ENCODE data around the gene CLEC4G. TPM values are rescaled to one million over a fixed set of nuclear protein-coding genes. Genes with fewer than 3 reads are reported as not detected.

CLEC4G gene
- total and polyA plus RNA-seq, 9 of the 15 experiments (the other 6 are each of a cell fraction or from before 2014, with no cell fraction given) = not detected

- TF ChIP-seq ZNF398 (CRISPR knock-in tag; IDR thresholded peaks at IDR 0.05) (no peak), ZNF174 (CRISPR knock-in tag; IDR thresholded peaks at IDR 0.05) (no peak), CCAR2 (IDR thresholded peaks at IDR 0.05; ENCODE audit: low read depth, low read length) (no peak), NFE2 (IDR thresholded peaks at IDR 0.05; ENCODE audit: low read depth) (no peak), NR2C1 (IDR thresholded peaks at IDR 0.05) (no peak), NR2C1 (tag; IDR thresholded peaks at IDR 0.05) (no peak), ZMIZ1 (IDR thresholded peaks at IDR 0.05; ENCODE audit: low read depth in 2 of 2, low read length in 2 of 2) (no peak), ZNF23 (CRISPR knock-in tag; IDR thresholded peaks at IDR 0.05) (no peak), NELFE (IDR thresholded peaks at IDR 0.05; ENCODE audit: insufficient read depth, insufficient read length) (no peak)
Measured at GRCh38 chr19:7698583-7698982, 33.3 kb downstream of the CLEC4G start (continued).
